NCI-H748 (cell line): ENCODE results near the gene CKB.

ENCODE experiments used
- DNase-seq: peaks from one replicate; lab custom pipeline; 2025; ENCODE audit not compliant: unreplicated experiment; lab: John Stamatoyannopoulos, UW

CKB gene

GRCh38 chr14:103492156-103492925 is 30.3 kb downstream of the CKB start:
- DNase-seq, result no peak

- DNase-seq, result no peak
These were observed 30.9 kb downstream of the CKB start for GRCh38 chr14:103491691-103492090.

DNA sequence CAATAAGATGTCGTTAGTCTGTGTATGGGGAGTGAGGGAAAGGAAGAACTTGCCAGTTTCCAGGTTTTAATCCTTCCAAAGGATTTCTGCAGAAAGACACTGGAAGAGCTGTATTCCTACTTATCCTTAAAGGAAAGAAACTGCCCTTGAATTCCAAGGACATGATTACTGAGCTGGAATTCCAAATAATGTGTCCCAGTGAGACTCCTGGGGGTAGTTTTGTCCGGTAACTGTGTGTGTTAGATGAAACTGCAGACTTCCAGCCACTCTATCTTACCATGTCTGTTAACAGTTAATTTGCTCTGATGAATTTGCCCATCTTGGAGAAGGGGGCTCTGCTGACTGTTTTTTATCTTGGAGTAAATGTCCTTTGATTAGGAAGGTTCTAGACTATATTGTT is 33.0 kb downstream of the CKB start:
- no peak for DNase-seq

DNA sequence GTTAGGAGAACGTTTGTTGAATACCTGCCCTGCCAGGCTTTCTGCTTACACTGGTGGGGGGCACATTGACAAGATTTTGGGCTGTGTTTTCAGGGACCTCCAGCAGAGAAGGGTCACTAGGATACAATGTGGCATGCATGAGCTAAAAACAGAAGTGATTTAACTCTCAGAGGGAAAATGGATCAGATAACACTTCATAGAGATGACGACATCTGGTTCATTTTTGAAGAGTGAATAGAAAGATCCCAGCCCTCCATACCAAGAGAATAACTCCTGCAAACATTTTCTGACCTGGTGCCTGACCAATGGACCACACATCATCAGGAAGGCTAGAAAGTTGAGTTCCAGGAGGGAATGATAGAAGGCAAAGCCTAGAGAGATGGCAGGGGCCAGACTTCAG is 33.7 kb downstream of the CKB start:
- no peak for DNase-seq

DNA sequence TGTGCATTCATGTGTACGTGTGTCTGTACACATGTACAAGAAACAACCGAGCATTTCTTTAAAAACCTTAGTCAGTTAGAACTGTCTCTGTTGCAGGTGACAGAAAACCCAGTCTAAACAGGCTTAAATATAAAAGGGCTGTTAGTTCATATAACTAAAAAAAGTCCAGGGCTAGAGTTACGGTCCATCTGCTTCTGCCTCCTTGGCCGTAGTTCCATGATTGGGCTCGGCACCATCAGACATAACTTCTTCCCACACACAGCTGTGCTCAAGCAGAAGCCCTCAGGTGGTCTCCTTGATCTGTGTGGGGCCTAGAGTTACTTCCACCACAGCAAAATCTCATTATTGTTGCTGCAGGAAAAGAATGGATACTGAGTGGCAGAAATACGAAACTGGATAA is 34.6 kb downstream of the CKB start:
- no peak for DNase-seq

DNA sequence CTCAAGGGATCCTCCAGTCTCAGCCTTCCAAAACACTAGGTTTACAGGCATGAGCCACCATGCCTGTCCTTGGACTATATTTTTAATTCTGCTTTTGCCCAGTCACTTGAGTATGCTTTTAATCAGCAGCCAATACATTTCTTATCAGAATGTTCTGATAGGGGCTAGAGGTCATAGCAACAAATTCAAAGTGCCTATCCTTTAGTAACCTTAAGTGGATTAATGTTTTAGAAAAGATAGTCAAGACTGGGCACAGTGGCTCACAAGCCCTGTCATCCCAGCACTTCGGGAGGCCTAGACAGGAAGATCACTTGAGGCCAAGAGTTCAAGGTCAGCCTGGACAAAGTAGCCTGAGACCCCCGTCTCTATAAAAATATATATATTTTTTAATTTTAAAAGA is 37.1 kb downstream of the CKB start:
- DNase-seq, result no peak

- DNase-seq, result no peak
These were observed 39.0 kb downstream of the CKB start for GRCh38 chr14:103483600-103483999.

DNA sequence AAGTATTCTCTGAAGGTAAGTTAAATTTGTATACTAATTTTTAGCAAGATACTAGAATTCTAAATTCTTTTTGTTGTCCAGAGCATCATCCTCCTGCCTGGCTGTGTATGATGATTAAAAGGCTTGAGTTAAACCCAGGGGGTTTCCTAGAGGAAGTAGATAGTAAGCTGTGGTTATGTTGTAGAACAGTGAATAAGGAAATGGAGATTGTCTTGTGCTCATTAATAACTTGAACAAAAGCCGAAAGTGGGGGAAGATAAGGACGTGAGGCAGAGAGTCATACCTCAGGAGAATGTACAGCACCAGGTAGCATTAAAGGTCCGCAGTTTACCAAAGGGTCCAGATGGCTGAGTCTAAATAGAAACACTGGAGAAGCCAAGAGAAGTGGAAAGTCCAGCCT is 42.0 kb downstream of the CKB start:
- DNase-seq, result no peak

DNA sequence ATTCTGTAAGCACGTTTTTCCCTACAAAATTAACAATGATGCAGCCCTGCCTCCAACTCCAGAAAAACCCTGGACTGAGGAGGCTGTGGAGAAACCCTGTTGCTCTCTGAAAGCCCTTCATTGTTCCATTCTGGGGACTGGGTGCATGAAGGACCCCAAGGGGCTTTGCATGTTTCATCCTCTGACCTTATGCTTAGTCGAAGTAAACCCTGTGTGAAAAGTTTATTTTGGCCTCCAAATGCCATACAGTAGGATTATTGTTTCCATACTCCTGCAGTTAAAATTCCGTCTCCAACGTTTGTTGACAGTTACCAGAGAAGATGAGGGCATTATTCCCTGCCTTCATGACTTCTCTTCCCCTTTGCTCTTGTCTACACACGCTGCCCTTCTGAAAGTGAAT is 46.0 kb downstream of the CKB start:
- DNase-seq, result no peak

- no peak for DNase-seq
These were observed 46.6 kb downstream of the CKB start for GRCh38 chr14:103476065-103476464.

DNA sequence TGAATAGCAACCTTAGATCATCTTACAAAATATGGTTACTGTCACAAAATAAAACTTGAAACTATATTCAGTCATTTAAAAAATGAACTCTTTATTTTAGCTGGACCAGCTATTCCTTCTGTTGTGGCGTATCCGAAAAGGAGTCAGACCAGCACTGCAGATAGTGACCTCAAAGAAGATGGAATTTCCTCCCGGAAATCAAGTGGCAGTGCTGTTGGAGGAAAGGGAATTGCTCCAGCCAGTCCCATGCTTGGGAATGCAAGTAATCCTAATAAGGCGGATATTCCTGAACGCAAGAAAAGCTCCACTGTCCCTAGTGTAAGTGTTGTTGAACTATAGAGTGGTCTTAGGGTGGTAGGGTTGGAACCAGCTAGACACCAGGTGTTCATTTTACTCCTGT is 47.7 kb downstream of the CKB start:
- no peak for DNase-seq

DNA sequence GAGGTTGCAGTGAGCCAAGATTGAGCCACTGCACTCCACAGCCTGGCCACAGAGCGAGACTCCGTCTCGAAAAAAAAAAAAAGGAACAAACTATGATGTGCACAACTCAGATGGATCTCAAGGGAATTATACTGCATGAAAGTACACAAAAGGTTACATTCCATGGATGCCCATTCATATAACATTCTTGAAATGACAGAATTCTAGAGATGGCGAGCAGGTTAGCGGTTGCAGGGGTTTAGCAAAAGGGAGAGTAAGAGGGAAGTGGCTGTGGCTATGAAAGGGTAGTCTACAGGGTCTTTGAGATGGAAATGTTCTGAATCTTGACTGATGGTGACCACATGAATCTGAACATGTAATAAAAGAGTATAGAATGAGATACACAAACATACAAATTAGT is 49.7 kb downstream of the CKB start:
- DNase-seq, result no peak
